HG03460 (cell line): ENCODE data around the gene SSC4D.
A peak's percentile ranks its signal among the peaks of the same experiment; 100 is the strongest.
"Not testable (repeated sequence)": the region's sequence is repeated elsewhere in the genome, so short reads cannot be mapped to it uniquely, and the experiment has no call there.

ENCODE experiments used
- ATAC-seq: cut with Tn5 transposase; IDR thresholded peaks from one replicate; pipeline ENCODE4 v1.9.1; 2021; ENCODE audit not compliant: unreplicated experiment

SSC4D gene

GRCh38 chr7:76423666-76424412 lies 14.3 kb upstream of the SSC4D start:
- ATAC-seq = no peak

GRCh38 chr7:76421097-76421496 lies 11.6 kb upstream of the SSC4D start:
- ATAC-seq = not testable (repeated sequence)

- ATAC-seq = not testable (repeated sequence)
These were observed 8.3 kb upstream of the SSC4D start for GRCh38 chr7:76417654-76418310.

- ATAC-seq = no peak
These were observed 2.8 kb upstream of the SSC4D start for GRCh38 chr7:76412249-76412648.

GRCh38 chr7:76411626-76412025 lies 2.1 kb upstream of the SSC4D start:
- ATAC-seq = no peak

GRCh38 chr7:76408121-76408560 lies 1.4 kb downstream of the SSC4D start:
- ATAC-seq = no peak

- no peak for ATAC-seq
These were observed 1.8 kb downstream of the SSC4D start for GRCh38 chr7:76407718-76408117.

- no peak for ATAC-seq
These were observed 3.8 kb downstream of the SSC4D start for GRCh38 chr7:76405738-76406137.

- ATAC-seq = no peak
These were observed 5.6 kb downstream of the SSC4D start for GRCh38 chr7:76403780-76404494.

- ATAC-seq = not testable (repeated sequence)
These were observed 6.4 kb downstream of the SSC4D start for GRCh38 chr7:76403097-76403496.

- no peak for ATAC-seq
These were observed 9.2 kb downstream of the SSC4D start for GRCh38 chr7:76400248-76400647.

- no peak for ATAC-seq
These were observed 11.9 kb downstream of the SSC4D start for GRCh38 chr7:76397409-76398183.

- ATAC-seq = no peak
These were observed 12.6 kb downstream of the SSC4D start for GRCh38 chr7:76396864-76397263.

- ATAC-seq = no peak
These were observed 13.4 kb downstream of the SSC4D start for GRCh38 chr7:76395965-76396726.

GRCh38 chr7:76395605-76395964 lies 13.9 kb downstream of the SSC4D start:
- ATAC-seq = not testable (repeated sequence)

- ATAC-seq = no peak
These were observed 14.5 kb downstream of the SSC4D start for GRCh38 chr7:76394957-76395356.

- ATAC-seq = peak; percentile 85
These were observed 16.1 kb downstream of the SSC4D start for GRCh38 chr7:76393116-76394031.

- no peak for ATAC-seq
These were observed 16.9 kb downstream of the SSC4D start for GRCh38 chr7:76392531-76393115.

GRCh38 chr7:76390092-76390491 lies 19.4 kb downstream of the SSC4D start:
- ATAC-seq = no peak
